H9 (cell line): ENCODE measurements around the gene OGFOD2. TPM values are rescaled to one million over a fixed set of nuclear protein-coding genes. Genes with fewer than 3 reads are reported as not detected.

Experiments
- DNase-seq: peaks from one replicate; pipeline ENCODE4 v3.0.0-alpha.2; 2017
- H2AFZ ChIP-seq: one replicate; pipeline ENCODE4 v1.6.1; 2013; ENCODE audit warnings: mild to moderate bottlenecking, low read length, control low read depth, moderate library complexity
- H2AK5ac ChIP-seq: 2 replicates; pipeline ENCODE4 v1.6.1; 2013; ENCODE audit warnings: low read length, control low read depth, mixed read lengths; ENCODE audit not compliant: insufficient read length
- H2BK120ac ChIP-seq: one replicate; pipeline ENCODE4 v1.6.1; 2013; ENCODE audit warnings: low read depth, mild to moderate bottlenecking, low read length, control low read depth, inconsistent platforms; ENCODE audit not compliant: poor library complexity, severe bottlenecking
- H2BK12ac ChIP-seq: 2 replicates; pipeline ENCODE4 v1.6.1; 2013; ENCODE audit warnings: low read length, control low read depth, mixed read lengths, low read depth; ENCODE audit not compliant: insufficient read length
- H2BK15ac ChIP-seq: 2 replicates; pipeline ENCODE4 v1.6.1; 2013; ENCODE audit warnings: low read depth, low read length, control low read depth
- H2BK20ac ChIP-seq: one replicate; pipeline ENCODE4 v1.6.1; 2013; ENCODE audit warnings: low read depth, mild to moderate bottlenecking, low read length, control low read depth, inconsistent platforms; ENCODE audit not compliant: poor library complexity, severe bottlenecking
- H2BK5ac ChIP-seq: 2 replicates; pipeline ENCODE4 v1.6.1; 2013; ENCODE audit warnings: low read length, control low read depth, mixed read lengths; ENCODE audit not compliant: insufficient read length
- H3K14ac ChIP-seq: 2 replicates; pipeline ENCODE4 v1.6.1; 2013; ENCODE audit warnings: low read length, control low read depth; ENCODE audit not compliant: insufficient read depth
- H3K18ac ChIP-seq: 2 replicates; pipeline ENCODE4 v1.6.1; 2013; ENCODE audit warnings: low read depth, mild to moderate bottlenecking, mixed read lengths, low read length, control low read depth; ENCODE audit not compliant: insufficient read length
- H3K23ac ChIP-seq: 2 replicates; pipeline ENCODE4 v1.6.1; 2013; ENCODE audit warnings: low read length, control low read depth, mixed read lengths, low read depth; ENCODE audit not compliant: insufficient read length
- H3K23me2 ChIP-seq: 2 replicates; pipeline ENCODE4 v1.6.1; 2013; ENCODE audit warnings: low read depth, mild to moderate bottlenecking, mixed read lengths, low read length, control low read depth; ENCODE audit not compliant: insufficient read length, poor library complexity, severe bottlenecking
- H3K27ac ChIP-seq: 2 replicates; pipeline ENCODE4 v1.5.1; 2013; ENCODE audit warnings: low read length, control low read depth, mixed read lengths, low read depth; ENCODE audit not compliant: insufficient read length
- H3K27me3 ChIP-seq: 2 replicates; pipeline ENCODE4 v1.6.1; 2013; ENCODE audit warnings: low read length, control low read depth, inconsistent platforms; ENCODE audit not compliant: insufficient read depth
- H3K4ac ChIP-seq: 2 replicates; pipeline ENCODE4 v1.6.1; 2013; ENCODE audit warnings: low read depth, mild to moderate bottlenecking, control low read depth, inconsistent platforms, low read length, moderate library complexity
- H3K4me1 ChIP-seq: 2 replicates; pipeline ENCODE4 v1.6.1; 2013; ENCODE audit warnings: low read length, control low read depth, inconsistent platforms; ENCODE audit not compliant: insufficient read depth
- H3K4me2 ChIP-seq: 2 replicates; pipeline ENCODE4 v1.6.1; 2013; ENCODE audit warnings: low read length, control low read depth, mixed read lengths; ENCODE audit not compliant: insufficient read length, insufficient read depth
- H3K56ac ChIP-seq: 2 replicates; pipeline ENCODE4 v1.6.1; 2013; ENCODE audit warnings: low read depth, mild to moderate bottlenecking, mixed read lengths, low read length, control low read depth; ENCODE audit not compliant: insufficient read length
- H3K79me1 ChIP-seq: 2 replicates; pipeline ENCODE4 v1.6.1; 2013; ENCODE audit warnings: low read depth, mild to moderate bottlenecking, moderate library complexity, low read length, control low read depth, inconsistent platforms; ENCODE audit not compliant: insufficient read depth, poor library complexity, severe bottlenecking
- H3K79me2 ChIP-seq: 2 replicates; pipeline ENCODE4 v1.6.1; 2013; ENCODE audit warnings: low read length, control low read depth, inconsistent platforms; ENCODE audit not compliant: insufficient read depth
- H3K9ac ChIP-seq: 2 replicates; pipeline ENCODE4 v1.6.1; 2013; ENCODE audit warnings: low read length, control low read depth, mixed read lengths; ENCODE audit not compliant: insufficient read length; ENCODE audit errors: extremely low read depth
- H3K9me3 ChIP-seq: one replicate; pipeline ENCODE4 v1.6.1; 2013; ENCODE audit warnings: low read depth, low read length, inconsistent platforms; ENCODE audit not compliant: control insufficient read depth
- H3T11ph ChIP-seq: one replicate; pipeline ENCODE4 v1.6.1; 2013; ENCODE audit warnings: mild to moderate bottlenecking, low read length, control low read depth, inconsistent platforms
- H4K20me1 ChIP-seq: one replicate; pipeline ENCODE4 v1.6.1; 2013; ENCODE audit not compliant: control insufficient read depth, insufficient read length, insufficient read depth
- H4K5ac ChIP-seq: 2 replicates; pipeline ENCODE4 v1.6.1; 2013; ENCODE audit warnings: low read depth, mild to moderate bottlenecking, mixed read lengths, low read length, control low read depth; ENCODE audit not compliant: insufficient read length
- H4K8ac ChIP-seq: replicated peaks from 2 replicates; pipeline ENCODE4 v1.6.1; 2013; ENCODE audit warnings: low read length, control low read depth, mixed read lengths, low read depth; ENCODE audit not compliant: insufficient read length
- H4K91ac ChIP-seq: 2 replicates; pipeline ENCODE4 v1.6.1; 2013; ENCODE audit warnings: low read depth, mild to moderate bottlenecking, moderate library complexity, mixed read lengths, low read length, control low read depth; ENCODE audit not compliant: insufficient read length
- H3K27ac Mint-ChIP-seq, 3 experiments: 2 replicates in 2 of 3; 3 replicates in 1 of 3; pipeline ENCODE4 v1.8.0; 2020 to 2021; ENCODE audit warnings: mixed read lengths in 3 of 3, mild to moderate bottlenecking in 1 of 3, moderate library complexity in 1 of 3
- H3K27me3 Mint-ChIP-seq: 2 replicates; pipeline ENCODE4 v1.8.0; 2021; ENCODE audit warnings: low read depth, mild to moderate bottlenecking, moderate library complexity, mixed read lengths
- H3K36me3 Mint-ChIP-seq, 3 experiments: 2 replicates in 2 of 3; 3 replicates in 1 of 3; pipeline ENCODE4 v1.8.0; 2020 to 2021; ENCODE audit warnings: low read depth in 3 of 3, mixed read lengths in 3 of 3; ENCODE audit not compliant: insufficient read depth in 1 of 3
- H3K4me1 Mint-ChIP-seq, 2 experiments: 2 replicates each; pipeline ENCODE4 v1.8.0; 2020; ENCODE audit warnings: mixed read lengths in 2 of 2
- H3K4me3 Mint-ChIP-seq, 2 experiments: 2 replicates in 1 of 2; 3 replicates in 1 of 2; pipeline ENCODE4 v1.8.0; 2020 to 2021; ENCODE audit warnings: mild to moderate bottlenecking in 2 of 2, mixed read lengths in 2 of 2, moderate library complexity in 1 of 2
- H3K9me3 Mint-ChIP-seq, 2 experiments: 2 replicates in 1 of 2; 3 replicates in 1 of 2; pipeline ENCODE4 v1.8.0; 2020; ENCODE audit warnings: mild to moderate bottlenecking in 2 of 2, mixed read lengths in 2 of 2, moderate library complexity in 1 of 2
- WGBS: extraction: QIAGEN DNeasy Blood & Tissue Kit; methylation state at CpG from one replicate; pipeline ENCODE4 v1.1.7; 2013; ENCODE audit warnings: missing lambda C conversion rate, low lambda C conversion rate, mixed read lengths; ENCODE audit not compliant: insufficient read length; ENCODE audit errors: extremely low coverage; 5-methylcytosine and 5-hydroxymethylcytosine counted together
- total RNA-seq: library from RNA; stranded (reverse); gene quantifications from 2 replicates; pipeline ENCODE4 v1.2.1, GENCODE V29; 2021
- TF ChIP-seq, protein P1 (sequence below): fragments of 200-600 bp; sonication (generic); conservative IDR thresholded peaks from 3 replicates; pipeline ENCODE4 v1.8.0; 2021; ENCODE audit warnings: antibody characterized with exemption, mild to moderate bottlenecking

OGFOD2 gene
- total RNA-seq, 1 experiment from 2014 or later: 14.7 TPM

DNA sequence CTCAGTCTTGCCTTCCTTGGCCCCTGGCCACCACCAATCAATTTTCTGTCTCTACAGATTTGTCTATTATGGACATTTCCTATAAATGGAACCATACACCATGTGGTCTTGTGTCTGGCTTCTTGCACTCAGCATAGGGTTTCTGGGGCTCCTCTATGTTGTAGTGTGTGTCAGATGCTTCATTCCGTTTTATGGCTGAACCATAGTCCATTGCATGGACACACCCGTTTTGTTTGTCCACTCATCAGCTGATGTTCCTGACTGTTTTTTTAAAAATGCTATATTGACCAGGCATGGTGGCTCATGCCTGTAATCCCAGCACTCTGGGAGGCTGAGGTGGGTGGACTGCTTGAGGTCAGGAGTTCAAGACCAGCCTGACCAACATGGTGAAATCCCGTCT lies 26.4 kb downstream of the OGFOD2 start:
- Mint-ChIP-seq H3K36me3 (no peaks in the 10 kb centered on the region), H3K4me3 (no peak overlapping the region), H3K27ac (no peak overlapping the region), H3K27me3 (no peaks in the 10 kb centered on the region; the same call in 1 of the 2 replicates), H3K4me1 (no peaks in the 10 kb centered on the region), H3K9me3 (no peaks in the 10 kb centered on the region)
- H3K23me2 ChIP-seq: no peaks in the 10 kb centered on the region
- no peak overlapping the region for H3K27ac ChIP-seq
- H3K9ac ChIP-seq: no peak overlapping the region
- no peak overlapping the region for H2AFZ ChIP-seq
- H4K5ac ChIP-seq: no peak overlapping the region
- no peak overlapping the region for H2BK20ac ChIP-seq
- H2AK5ac ChIP-seq: no peak overlapping the region
- no CpG with 5 or more reads among the region's 3 CpGs for WGBS
- H3K18ac ChIP-seq: no peak overlapping the region
- H3K4ac ChIP-seq: no peak overlapping the region
- TF ChIP-seq, protein P1, sequence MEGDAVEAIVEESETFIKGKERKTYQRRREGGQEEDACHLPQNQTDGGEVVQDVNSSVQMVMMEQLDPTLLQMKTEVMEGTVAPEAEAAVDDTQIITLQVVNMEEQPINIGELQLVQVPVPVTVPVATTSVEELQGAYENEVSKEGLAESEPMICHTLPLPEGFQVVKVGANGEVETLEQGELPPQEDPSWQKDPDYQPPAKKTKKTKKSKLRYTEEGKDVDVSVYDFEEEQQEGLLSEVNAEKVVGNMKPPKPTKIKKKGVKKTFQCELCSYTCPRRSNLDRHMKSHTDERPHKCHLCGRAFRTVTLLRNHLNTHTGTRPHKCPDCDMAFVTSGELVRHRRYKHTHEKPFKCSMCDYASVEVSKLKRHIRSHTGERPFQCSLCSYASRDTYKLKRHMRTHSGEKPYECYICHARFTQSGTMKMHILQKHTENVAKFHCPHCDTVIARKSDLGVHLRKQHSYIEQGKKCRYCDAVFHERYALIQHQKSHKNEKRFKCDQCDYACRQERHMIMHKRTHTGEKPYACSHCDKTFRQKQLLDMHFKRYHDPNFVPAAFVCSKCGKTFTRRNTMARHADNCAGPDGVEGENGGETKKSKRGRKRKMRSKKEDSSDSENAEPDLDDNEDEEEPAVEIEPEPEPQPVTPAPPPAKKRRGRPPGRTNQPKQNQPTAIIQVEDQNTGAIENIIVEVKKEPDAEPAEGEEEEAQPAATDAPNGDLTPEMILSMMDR: no peak
- DNase-seq: no peak
- no peak overlapping the region for H2BK15ac ChIP-seq
- no peak overlapping the region for H4K91ac ChIP-seq
- H3K9me3 ChIP-seq: no peaks in the 10 kb centered on the region
- H3T11ph ChIP-seq: no peak overlapping the region
- H2BK5ac ChIP-seq: no peak overlapping the region
- H3K56ac ChIP-seq: no peak overlapping the region
- H3K23ac ChIP-seq: no peak overlapping the region
- no peaks in the 10 kb centered on the region for H3K79me2 ChIP-seq
- H2BK120ac ChIP-seq: no peak overlapping the region
- H3K27me3 ChIP-seq: no peaks in the 10 kb centered on the region
- H4K20me1 ChIP-seq: no peaks in the 10 kb centered on the region
- no peak overlapping the region for H3K4me2 ChIP-seq
- no peak overlapping the region for H2BK12ac ChIP-seq
- no peaks in the 10 kb centered on the region for H3K79me1 ChIP-seq
- H3K4me1 ChIP-seq: no peaks in the 10 kb centered on the region
- no peak overlapping the region for H4K8ac ChIP-seq
- no peak overlapping the region for H3K14ac ChIP-seq
